Liver (tissue), 3 donors: ENCODE data around the gene UBQLNL.

ENCODE experiments used
- ATF3 ChIP-seq: IDR thresholded peaks from 2 replicates; pipeline ENCODE4 v1.6.1; 2016; ENCODE audit warnings: antibody characterized with exemption
- CTCF ChIP-seq: fragments of 150-350 bp; IDR thresholded peaks from 2 replicates; pipeline ENCODE4 v1.5.1; 2017; ENCODE audit warnings: improper control_type of control experiment, low read depth, low read length; ENCODE audit not compliant: missing input control
- EGR1 ChIP-seq, 2 donors: IDR thresholded peaks; 2 replicates each; pipeline ENCODE4 v1.6.1; 2016 to 2018; ENCODE audit warnings: antibody characterized with exemption in 2 of 2, low read depth in 2 of 2
- JUND ChIP-seq, 2 donors: IDR thresholded peaks; 2 replicates each; pipeline ENCODE4 v1.6.1; 2016; ENCODE audit warnings: antibody characterized with exemption in 2 of 2
- MAX ChIP-seq: IDR thresholded peaks from 2 replicates; pipeline ENCODE4 v1.6.1; 2016; ENCODE audit warnings: antibody characterized with exemption
- NR2F2 ChIP-seq: IDR thresholded peaks from 2 replicates; pipeline ENCODE4 v1.6.1; 2016; ENCODE audit warnings: antibody characterized with exemption
- RAD21 ChIP-seq, 2 donors: IDR thresholded peaks; 2 replicates each; pipeline ENCODE4 v1.6.1; 2016; ENCODE audit warnings: antibody characterized with exemption in 2 of 2, mild to moderate bottlenecking in 2 of 2
- RXRA ChIP-seq, 2 donors: IDR thresholded peaks; 2 replicates each; pipeline ENCODE4 v1.6.1; 2017 to 2018; ENCODE audit warnings: antibody characterized with exemption in 2 of 2, mild to moderate bottlenecking in 1 of 2
- SP1 ChIP-seq: IDR thresholded peaks from 2 replicates; pipeline ENCODE4 v1.6.1; 2018; ENCODE audit warnings: antibody characterized with exemption, mild to moderate bottlenecking
- TAF1 ChIP-seq: conservative IDR thresholded peaks from 2 replicates; pipeline ENCODE4 v1.6.1; 2016; ENCODE audit warnings: antibody characterized with exemption, mild to moderate bottlenecking
- YY1 ChIP-seq: IDR thresholded peaks from 2 replicates; pipeline ENCODE4 v1.6.1; 2016; ENCODE audit warnings: antibody characterized with exemption, mild to moderate bottlenecking
- ZBTB33 ChIP-seq: IDR thresholded peaks from 2 replicates; pipeline ENCODE4 v1.6.1; 2016; ENCODE audit warnings: antibody characterized with exemption
- donor health status: healthy.
- donor health status: healthy.

- no peak for TF ChIP-seq CTCF
- TF ChIP-seq ATF3 = no peak
- TF ChIP-seq YY1 = no peak
- no peak for TF ChIP-seq JUND (IDR thresholded peaks at IDR 0.05)
- TF ChIP-seq EGR1 (IDR thresholded peaks at IDR 0.05; ENCODE audit: low read depth in 2 of 2) = no peak
- no peak for TF ChIP-seq MAX
- TF ChIP-seq NR2F2 = no peak
- TF ChIP-seq RAD21 (IDR thresholded peaks at IDR 0.05) = no peak
- no peak for TF ChIP-seq TAF1
- TF ChIP-seq RXRA (IDR thresholded peaks at IDR 0.05) = no peak
- no peak for TF ChIP-seq SP1
- TF ChIP-seq ZBTB33 = no peak
Measured at GRCh38 chr11:5564259-5565019, 47.9 kb upstream of the UBQLNL start.
